ENCODE data around the gene NANP.
"Not testable (repeated sequence)": the region's sequence is repeated elsewhere in the genome, so short reads cannot be mapped to it uniquely, and the experiment has no call there.

NANP gene

GRCh38 chr20:25644814-25645213 is 21.0 kb upstream of the NANP start:
- TF ChIP-seq, protein P1, sequence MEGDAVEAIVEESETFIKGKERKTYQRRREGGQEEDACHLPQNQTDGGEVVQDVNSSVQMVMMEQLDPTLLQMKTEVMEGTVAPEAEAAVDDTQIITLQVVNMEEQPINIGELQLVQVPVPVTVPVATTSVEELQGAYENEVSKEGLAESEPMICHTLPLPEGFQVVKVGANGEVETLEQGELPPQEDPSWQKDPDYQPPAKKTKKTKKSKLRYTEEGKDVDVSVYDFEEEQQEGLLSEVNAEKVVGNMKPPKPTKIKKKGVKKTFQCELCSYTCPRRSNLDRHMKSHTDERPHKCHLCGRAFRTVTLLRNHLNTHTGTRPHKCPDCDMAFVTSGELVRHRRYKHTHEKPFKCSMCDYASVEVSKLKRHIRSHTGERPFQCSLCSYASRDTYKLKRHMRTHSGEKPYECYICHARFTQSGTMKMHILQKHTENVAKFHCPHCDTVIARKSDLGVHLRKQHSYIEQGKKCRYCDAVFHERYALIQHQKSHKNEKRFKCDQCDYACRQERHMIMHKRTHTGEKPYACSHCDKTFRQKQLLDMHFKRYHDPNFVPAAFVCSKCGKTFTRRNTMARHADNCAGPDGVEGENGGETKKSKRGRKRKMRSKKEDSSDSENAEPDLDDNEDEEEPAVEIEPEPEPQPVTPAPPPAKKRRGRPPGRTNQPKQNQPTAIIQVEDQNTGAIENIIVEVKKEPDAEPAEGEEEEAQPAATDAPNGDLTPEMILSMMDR (IDR thresholded peaks at IDR 0.05; ENCODE audit: low read depth, low read length, missing control alignments), result no peak
- H3K4me3 ChIP-seq (ENCODE audit: low read depth, low read length), result no peak overlapping the region
- DNase-seq (ENCODE audit: low read depth), result no peak

DNA sequence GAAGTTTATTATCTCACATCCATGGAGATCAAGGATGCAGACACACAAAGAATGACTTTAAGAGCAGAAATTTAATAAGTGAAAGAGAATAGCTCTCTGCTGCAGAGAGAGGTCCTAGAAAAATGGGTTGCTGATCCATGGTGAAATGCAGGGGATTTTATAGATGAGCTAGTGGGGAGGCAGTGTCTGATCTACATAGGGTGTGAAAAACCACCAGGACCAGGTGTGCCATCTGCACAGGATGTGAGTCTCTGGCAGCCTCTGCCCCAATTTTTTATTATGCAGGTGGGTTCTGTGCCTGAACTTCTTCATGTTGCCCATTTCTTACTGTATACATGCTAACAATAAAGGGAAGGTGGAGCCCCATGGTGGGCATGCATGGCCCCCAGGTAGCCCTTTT is 19.9 kb upstream of the NANP start:
- DNase-seq (ENCODE audit: low read depth), result no peak
- no peak overlapping the region for H3K4me3 ChIP-seq (ENCODE audit: low read depth, low read length)
- TF ChIP-seq, protein P1 (IDR thresholded peaks at IDR 0.05; ENCODE audit: low read depth, low read length, missing control alignments), result no peak

DNA sequence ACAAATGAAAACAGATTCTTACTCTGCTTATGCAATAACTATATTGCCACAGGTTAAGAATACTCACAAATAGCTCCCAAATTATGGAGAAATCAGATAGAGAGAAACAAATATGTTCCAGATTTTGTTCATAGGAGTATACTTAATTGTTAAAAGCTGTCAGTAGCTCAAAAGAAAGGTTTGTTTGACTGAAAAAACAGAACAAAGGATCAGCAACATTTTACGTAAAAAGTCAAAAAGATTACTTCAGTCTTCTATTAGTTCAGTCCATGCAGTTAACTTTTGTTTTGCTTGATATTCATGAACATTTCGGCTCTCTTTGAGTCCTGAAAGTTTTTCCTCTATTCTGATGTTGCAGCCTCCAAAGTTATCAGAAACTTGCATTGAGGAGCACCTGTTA is 13.4 kb upstream of the NANP start:
- TF ChIP-seq, protein P1 (IDR thresholded peaks at IDR 0.05; ENCODE audit: low read depth, low read length, missing control alignments), result no peak
- H3K4me3 ChIP-seq (ENCODE audit: low read depth, low read length), result no peak overlapping the region
- no peak for DNase-seq (ENCODE audit: low read depth)

DNA sequence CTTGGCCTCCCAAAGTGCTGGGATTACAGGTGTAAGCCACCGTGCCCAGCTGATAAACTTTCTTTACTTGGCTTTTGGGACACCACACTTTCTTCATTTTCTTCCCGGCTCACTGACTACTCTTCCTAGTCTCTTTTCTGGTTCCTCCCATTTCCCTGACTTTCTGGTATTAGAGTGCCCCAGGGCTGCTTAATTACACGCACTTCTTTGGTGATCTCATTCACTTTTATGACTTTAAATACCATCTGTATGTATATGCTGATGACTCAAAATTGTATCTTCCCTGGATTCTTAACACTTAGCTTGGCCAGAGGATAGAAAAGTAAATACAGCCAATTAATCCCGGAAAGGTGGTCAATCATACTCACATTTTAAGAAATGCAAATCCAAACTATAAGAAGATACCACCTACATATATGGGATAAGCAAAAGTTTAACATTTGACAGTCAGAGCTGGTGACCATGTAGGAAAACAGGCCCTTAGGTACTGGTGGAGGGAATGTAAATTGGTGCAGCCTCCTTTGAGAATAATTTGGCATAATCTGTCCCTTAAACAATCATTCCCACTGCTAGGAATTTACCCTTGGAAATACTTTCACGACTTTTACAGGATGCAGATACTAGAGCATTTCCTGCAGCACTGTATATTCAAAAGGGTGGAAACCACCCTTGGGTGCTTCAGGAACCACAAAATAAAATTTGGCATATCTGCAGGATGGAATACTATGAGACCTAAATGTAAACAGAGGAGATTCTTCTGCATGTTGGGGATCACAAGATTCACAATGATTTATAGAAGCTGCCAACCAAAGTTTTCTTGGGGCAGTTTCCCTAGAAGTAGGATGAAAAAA is 9.4 kb upstream of the NANP start:
- TF ChIP-seq, protein P1 (IDR thresholded peaks at IDR 0.05; ENCODE audit: low read depth, low read length, missing control alignments), result no peak
- no peak overlapping the region for H3K4me3 ChIP-seq (ENCODE audit: low read depth, low read length)
- DNase-seq (ENCODE audit: low read depth), result no peak

DNA sequence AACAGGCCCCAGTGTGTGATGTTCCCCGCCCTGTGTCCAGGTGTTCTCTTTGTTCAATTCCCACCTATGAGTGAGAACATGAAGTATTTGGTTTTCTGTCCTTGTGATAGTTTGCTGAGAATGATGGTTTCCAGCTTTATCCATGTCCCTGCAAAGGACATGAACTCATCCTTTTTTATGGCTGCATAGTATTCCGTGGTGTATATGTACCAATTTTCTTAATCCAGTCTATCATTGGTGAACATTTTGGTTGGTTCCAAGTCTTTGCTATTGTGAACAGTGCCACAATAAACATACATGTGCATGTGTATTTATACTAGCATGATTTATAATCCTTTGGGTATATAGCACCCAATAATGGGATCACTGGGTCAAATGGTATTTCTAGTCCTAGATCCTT is 6.8 kb upstream of the NANP start:
- not testable (repeated sequence) for DNase-seq (ENCODE audit: low read depth); H3K4me3 ChIP-seq (ENCODE audit: low read depth, low read length)

- H3K4me3 ChIP-seq (ENCODE audit: low read depth, low read length), result no peak overlapping the region
- TF ChIP-seq, protein P1 (IDR thresholded peaks at IDR 0.05; ENCODE audit: low read depth, low read length, missing control alignments), result no peak
- DNase-seq (ENCODE audit: low read depth), result no peak
These were observed 6.1 kb upstream of the NANP start for GRCh38 chr20:25629816-25630499.

GRCh38 chr20:25626779-25627178 is 3.0 kb upstream of the NANP start:
- H3K4me3 ChIP-seq (ENCODE audit: low read depth, low read length), result no peak overlapping the region
- DNase-seq (ENCODE audit: low read depth), result no peak
- TF ChIP-seq, protein P1 (IDR thresholded peaks at IDR 0.05; ENCODE audit: low read depth, low read length, missing control alignments), result no peak
